ENCODE results near the gene LMX1A. TPM values are rescaled to one million over a fixed set of nuclear protein-coding genes. Genes with fewer than 3 reads are reported as not detected.
A peak's percentile ranks its signal among the peaks of the same experiment; 100 is the strongest.

The LMX1A gene
- total RNA-seq, 1 donor from 2014 or later, result 1.7 TPM

DNA sequence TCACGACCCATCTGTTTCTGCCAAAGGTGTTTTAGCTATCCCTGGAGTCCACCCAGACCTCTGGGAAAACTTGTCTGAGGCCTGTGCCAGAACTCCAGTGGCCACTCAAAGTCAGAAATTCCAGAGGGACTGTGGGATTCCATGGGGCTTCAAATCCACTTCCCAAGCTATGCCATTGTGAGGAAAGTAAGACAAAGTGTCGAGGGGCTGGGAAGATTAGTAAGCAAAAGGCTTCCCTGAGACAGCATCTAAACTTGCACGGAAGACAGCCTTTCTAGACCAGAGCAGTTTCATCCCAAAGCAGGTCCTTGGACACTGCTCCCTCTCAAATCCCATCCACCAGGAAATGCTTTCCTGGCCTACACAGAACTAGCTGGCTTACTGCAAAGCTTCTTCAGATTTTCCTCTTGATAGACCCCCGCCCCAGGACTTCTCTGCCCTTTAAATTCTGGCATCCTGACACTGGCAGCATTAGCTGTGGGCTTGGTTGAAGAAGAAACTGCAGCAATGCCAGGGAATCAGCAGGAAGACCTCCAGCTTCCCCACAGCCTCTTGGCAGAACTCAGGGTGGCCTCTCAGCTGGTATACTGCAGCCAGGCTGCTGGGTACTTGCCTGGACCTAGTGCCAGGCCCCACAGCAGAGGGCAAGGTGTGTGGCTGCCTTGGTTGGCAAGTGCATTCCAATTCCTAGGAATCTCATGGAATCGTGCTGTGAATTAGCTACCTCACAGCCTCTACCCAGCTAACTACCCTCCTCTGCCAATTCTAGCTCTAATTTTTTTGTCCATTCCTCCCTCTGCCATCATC, 27.3 kb upstream of the LMX1A start:
- peaks cover 0 to 11% of the 10 kb centered on the region in 2 donors for H3K4me1 ChIP-seq
- intact Hi-C loops (cut with DNase I), result no loop called here
- H3K9me3 ChIP-seq, result no peaks in the 10 kb centered on the region
- peak overlapping the region; percentile 34 to 45 for H3K27ac ChIP-seq
- H3K27me3 ChIP-seq, result no peaks in the 10 kb centered on the region
- H3K4me3 ChIP-seq, result no peak overlapping the region
- TF ChIP-seq CTCF (IDR thresholded peaks at IDR 0.05), result no peak
- no peaks in the 10 kb centered on the region for H3K36me3 ChIP-seq
- no peak for DNase-seq (ENCODE audit: low spot score in 2 of 2)

DNA sequence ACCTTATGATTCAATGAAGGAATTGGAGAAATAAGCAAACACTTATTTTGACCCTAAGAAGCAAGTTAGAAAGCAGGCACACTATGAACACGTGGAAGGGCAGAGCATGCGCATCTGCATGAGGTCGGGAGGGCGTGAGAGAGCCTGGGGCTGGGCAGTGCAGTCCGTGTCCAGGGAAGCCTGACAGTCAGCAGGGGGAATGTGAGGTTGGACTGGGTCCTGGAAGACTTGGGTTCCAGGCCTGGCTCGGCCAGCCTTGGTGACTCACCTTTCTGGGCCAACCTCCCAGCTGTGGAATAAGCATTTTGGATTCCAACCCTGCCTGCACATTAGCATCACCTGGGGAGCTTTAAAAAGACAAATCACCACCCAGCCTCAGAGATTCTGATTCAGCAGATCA, 26.6 kb upstream of the LMX1A start:
- peak; percentile 41 to 88 for DNase-seq (ENCODE audit: low spot score in 2 of 2)
- TF ChIP-seq CTCF (IDR thresholded peaks at IDR 0.05), result no peak
- H3K9me3 ChIP-seq, result no peaks in the 10 kb centered on the region
- H3K4me3 ChIP-seq, result no peak overlapping the region
- peaks cover 0 to 11% of the 10 kb centered on the region in 2 donors for H3K4me1 ChIP-seq
- peak overlapping the region in 1 of 2 donors; percentile 45 for H3K27ac ChIP-seq
- intact Hi-C loops (cut with DNase I), result no loop called here
- no peaks in the 10 kb centered on the region for H3K27me3 ChIP-seq
- no peaks in the 10 kb centered on the region for H3K36me3 ChIP-seq

- intact Hi-C loops (cut with DNase I), result no loop called here
- no peak overlapping the region for H3K27ac ChIP-seq
- TF ChIP-seq CTCF (IDR thresholded peaks at IDR 0.05), result no peak
Observed at GRCh38 chr1:165381745-165382505, 25.4 kb upstream of the LMX1A start.

DNA sequence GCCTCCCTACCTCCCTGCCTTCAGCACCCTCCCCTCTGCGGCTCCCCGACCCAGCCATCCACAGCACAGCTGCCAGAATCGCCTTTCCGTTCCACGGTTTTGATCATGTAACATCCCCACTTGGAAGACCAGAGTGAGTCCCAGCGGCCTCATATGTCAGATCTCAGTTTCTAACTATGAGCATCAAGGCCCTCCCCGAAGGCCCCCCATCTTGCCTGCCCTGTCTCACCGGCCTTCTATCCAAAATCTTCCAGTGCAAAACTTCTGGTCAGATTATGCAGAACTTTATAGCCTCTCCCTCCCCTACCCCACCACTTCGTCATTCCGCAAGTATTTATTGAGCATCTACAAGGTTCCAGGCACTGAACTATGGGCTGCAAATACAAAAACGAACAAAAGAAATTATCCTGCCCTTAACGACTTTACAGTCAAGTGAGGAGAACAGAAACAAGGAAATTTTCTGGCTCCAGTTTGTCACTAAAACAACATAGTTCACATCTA, 20.3 kb upstream of the LMX1A start:
- peak overlapping the region; percentile 65 to 72 for H3K27ac ChIP-seq
- no peaks in the 10 kb centered on the region for H3K9me3 ChIP-seq
- H3K4me3 ChIP-seq, result peak overlapping the region; percentile 48 to 61
- no peaks in the 10 kb centered on the region for H3K27me3 ChIP-seq
- peaks cover 6 to 8% of the 10 kb centered on the region in 2 donors for H3K4me1 ChIP-seq
- intact Hi-C loops (cut with DNase I), result no loop called here
- TF ChIP-seq CTCF (IDR thresholded peaks at IDR 0.05), result no peak
- no peaks in the 10 kb centered on the region for H3K36me3 ChIP-seq
- DNase-seq (ENCODE audit: low spot score in 2 of 2), result no peak

More at GRCh38 chr1:165381745-165382505, 25.4 kb upstream of the LMX1A start:
- Histone ChIP-seq H3K36me3 (no peaks in the 10 kb centered on the region), H3K4me1 (peaks cover 0 to 11% of the 10 kb centered on the region in 2 donors), H3K9me3 (no peaks in the 10 kb centered on the region), H3K27me3 (no peaks in the 10 kb centered on the region), H3K4me3 (no peak overlapping the region)
- DNase-seq (ENCODE audit: low spot score in 2 of 2), result no peak

DNA sequence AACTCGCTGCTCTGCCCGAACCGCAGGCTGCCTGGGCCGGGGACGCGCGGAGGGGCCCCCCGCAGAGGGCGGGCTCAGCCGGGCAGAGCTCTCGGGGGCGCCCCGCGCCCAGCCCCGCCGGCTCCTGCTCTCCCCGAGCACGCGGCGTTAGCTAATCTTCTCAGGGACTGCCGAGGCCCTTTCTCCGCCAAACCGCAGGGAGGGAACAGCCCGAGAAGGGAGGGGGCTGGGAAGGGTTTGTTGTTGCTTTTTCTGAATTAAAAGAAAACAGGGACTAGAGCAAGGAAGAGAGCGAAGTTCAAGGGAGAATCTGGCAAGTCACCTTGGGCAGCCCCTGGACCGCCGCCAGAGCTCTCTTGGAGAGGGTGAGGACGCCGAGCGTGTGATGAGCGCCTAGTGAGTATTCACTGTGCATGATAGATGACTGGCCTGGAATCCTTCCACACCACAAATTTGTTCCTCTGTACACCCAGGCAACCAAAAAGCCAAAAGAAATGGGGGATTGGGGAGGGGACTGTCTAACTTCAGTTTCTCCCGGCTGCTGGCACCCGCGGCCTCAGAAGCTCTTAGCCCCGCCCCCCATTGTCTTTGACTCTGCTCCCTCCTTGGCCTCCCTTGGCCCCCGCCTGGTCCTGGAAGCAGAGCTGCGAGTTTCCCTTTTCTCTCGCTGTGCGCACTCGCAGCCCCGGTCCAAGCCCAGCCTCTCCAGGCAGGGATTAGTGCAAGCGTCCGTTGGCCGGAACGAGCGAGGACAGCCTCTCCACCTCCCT, 19.7 kb upstream of the LMX1A start:
- intact Hi-C loops (cut with DNase I), result no loop called here
- H3K36me3 ChIP-seq, result no peaks in the 10 kb centered on the region
- peaks cover 6 to 8% of the 10 kb centered on the region in 2 donors for H3K4me1 ChIP-seq
- TF ChIP-seq CTCF (IDR thresholded peaks at IDR 0.05), result no peak
- DNase-seq (ENCODE audit: low spot score in 2 of 2), result peak; percentile 50 to 89
- H3K4me3 ChIP-seq, result peak overlapping the region; percentile 48 to 61
- no peaks in the 10 kb centered on the region for H3K27me3 ChIP-seq
- peak overlapping the region; percentile 65 to 72 for H3K27ac ChIP-seq
- no peaks in the 10 kb centered on the region for H3K9me3 ChIP-seq
